NOMO-1 treated with dmso at 0.1 percent for 144 hours (cell line): ENCODE data around the gene IGSF21.

Source experiments
- DNase-seq: peaks from one replicate; lab custom pipeline; 2025; ENCODE audit not compliant: unreplicated experiment; lab: John Stamatoyannopoulos, UW

IGSF21 gene

DNA sequence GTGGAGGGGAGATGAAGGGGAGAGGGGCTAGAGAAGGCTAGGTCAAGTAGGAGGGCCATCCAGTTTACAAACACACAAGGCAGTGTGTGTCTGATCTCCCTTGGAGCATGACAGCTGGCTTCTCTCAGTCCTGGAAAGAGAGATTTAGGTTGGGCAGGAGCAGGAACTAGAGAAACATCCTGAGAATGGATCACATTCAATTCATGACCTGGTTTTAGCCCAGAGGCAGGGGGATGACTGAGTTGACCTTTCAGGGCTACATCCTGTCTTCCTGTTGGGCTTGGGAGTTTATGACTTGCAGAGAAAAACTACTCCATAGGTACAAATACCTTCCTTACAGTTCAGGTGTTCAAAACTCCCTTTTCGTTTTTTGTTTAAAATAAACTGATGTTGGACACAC, 97.0 kb downstream of the IGSF21 start:
- no peak for DNase-seq

DNA sequence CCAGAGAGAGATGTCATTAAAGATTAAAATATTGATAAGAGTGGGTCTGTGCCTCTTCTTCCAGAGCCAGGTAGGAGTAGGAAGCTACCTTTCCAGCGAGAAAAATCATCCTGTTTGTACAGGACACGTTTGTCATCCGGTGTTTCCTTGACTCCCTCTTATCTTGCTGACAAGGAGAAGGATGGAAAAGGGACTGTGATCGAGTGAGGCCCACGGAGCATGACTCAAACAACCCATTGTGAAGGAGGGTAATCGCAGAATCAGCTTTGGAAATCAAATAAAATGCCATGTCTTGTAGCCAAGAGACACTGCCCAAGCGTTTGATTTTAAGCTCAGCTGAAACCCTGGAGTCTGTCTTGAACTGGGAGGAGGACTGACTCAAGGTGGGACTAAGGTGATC, 97.7 kb downstream of the IGSF21 start:
- no peak for DNase-seq

DNA sequence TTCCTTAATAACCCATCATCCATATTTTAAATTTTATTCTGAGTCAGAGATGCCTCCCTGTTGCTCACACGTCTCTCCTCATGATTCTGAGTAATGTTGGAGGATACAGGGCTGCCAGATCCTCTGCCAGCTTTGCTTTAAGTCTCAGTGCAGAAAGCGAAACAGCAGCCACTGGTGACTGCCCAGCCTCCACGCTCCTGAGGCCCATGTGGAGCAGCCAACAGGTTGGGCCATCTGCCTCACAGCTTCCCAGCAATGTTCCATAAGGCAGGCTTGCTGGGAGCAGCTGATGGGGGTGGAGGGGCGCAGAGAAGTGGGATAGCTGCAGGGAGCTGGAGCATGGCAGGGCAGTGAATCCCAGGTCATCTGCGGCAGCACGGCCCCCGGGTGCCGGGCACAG, 104.2 kb downstream of the IGSF21 start:
- DNase-seq: no peak

DNA sequence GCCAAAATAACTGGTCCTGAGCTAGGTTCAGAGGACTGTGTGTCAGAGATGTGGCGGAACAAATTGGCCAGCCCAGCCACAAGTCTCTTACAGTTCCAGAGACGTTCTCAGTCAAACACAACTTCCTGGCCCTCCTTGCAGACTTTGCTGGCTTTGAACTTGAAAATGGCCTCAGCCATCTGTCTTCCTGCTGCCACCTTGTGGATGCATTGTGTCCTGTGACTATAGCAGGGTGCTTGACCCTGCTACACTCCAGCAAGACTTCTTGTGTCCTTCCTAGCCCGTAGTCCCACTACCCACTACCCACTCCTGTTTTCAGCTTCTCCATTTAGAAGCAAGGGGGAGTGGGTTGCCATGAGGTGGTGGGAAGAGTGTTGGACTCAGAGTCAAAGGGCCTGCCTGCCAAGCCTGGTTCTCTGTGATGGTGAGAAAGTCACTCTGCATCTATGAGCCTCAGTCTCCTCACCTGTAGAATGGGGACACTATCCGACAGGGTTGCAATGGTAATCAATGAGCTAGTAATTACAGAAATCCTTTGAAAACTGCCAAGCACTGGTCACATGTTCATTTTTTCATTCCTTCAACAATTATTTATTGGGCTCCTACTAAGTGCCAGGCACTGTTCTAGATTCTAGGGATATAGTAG, 109.9 kb downstream of the IGSF21 start:
- no peak for DNase-seq

DNA sequence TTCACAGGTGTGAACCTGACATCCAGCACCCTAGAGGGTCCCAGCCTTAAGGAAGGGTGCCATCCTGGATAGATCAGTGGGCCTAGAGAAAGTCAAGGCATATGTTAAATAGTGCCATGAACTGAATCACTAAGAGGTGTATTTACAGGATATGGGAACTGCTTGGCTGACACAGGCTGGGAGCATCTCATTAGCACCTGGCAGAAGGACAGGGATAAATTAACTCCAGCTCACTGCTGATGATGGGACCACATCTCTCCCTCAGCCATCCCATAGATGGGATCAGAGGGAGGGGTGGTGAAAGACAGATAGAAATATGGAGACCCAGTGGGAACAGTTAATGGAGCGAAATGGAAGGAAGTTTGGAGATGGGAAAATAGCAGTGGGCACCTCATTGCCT, 122.0 kb downstream of the IGSF21 start:
- no peak for DNase-seq

DNA sequence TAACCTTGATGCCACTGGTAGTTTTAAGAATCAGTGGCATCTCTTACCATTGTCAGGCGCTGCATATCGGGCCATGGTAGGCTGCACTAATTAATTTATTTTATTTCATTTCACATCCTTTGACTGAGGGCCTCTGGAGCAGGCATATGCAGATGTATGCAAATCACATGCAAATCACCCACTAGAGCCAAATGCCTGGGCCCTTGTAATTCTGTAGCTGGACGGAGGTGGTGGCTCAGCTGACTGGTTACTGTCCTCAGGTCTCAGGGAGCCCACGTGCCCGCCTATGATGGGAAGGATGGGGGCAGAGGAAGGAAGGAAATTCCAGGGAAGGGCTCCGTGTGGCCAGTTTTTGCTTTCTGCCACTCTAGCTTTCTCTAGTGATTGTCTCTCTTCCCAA, 122.7 kb downstream of the IGSF21 start:
- DNase-seq: no peak

DNA sequence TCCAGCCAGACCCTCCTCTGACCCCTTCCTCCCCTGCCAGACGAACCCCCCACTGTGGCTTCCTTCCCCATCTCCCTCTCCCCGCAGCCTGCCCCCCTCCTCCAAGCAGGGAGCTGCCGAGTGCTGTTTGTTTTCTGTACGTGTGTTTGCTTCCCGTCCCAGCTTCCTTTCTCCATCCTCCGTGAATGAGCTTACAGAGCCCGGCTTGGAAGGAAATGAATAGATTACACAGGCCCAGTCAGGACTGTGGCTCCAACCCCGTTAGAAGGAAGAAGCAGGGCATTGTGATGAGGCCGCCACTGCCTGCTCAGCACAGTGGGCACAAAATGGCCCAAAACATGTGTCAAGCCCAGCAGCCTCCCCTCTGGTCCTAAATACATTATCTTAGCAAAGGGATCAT, 123.2 kb downstream of the IGSF21 start:
- no peak for DNase-seq

DNA sequence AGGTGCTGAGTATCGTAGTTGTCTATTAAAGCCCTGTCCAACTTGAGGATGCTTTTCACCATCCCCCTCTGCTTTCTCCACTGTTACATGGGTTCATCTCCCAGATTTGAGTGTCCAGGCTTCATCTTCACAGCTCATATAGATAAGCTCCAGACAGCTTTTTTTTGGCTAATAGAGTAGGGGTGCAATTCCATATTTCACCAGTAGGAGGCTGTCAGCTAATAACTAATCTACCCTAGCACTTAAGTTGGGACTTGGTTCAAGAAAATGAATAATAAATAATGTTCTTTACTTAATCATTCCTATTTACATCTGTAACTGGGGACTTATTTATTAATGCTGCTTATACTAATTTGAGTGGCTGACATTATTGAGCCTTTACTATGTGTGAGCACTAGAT, 124.5 kb downstream of the IGSF21 start:
- no peak for DNase-seq

DNA sequence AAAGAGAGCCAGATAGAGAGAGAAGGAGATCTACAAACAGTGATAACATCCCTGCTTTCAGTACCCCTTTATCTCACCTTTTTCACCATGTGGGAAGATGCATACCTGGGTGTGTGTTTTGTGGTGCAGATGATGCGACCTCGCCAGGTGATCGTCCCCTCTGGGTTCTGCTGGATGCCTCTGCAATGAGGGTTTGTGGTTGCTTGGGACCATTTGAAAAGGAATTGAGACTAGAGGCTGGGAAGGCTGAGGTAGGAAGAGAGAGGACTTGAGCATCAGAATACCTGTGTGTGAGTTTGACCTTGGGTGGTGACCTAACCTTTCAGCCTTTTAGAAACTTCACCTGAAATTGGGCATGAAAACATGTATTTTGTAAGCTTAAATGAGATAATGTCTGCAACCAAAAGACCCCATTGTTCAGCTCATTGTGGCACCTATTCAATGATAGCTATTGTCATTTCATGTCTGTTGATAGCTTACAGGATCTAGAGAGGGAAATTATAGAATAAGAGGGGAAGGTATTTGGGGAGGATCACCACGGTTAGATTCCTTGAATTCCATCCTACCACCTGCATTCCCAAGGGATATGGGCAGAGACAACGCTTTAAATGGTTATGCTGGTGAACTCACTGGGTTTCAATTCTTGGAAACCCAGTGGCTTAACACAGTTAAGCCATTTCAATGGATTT, 125.7 kb downstream of the IGSF21 start:
- DNase-seq: no peak

DNA sequence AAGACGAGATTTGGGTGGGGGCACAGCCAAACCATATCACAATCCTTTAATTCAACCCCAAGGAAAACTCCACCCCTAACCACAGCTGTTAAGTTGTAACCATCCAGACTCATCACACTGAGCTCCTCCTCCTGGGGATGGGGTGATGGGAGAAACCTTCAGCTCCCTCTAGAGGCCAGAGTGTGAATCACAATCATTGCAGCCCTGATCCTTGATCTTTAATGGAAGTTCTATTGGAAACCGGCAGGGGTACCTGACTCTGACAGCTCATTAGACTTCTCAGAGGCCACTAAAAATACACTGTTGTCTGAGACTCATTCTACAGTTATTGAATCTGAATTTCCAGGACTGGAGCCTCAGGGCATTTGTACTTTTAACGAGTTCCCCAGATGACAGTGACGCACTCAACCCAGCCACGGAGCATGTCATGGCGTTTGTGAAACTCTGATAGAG, 127.2 kb downstream of the IGSF21 start:
- no peak for DNase-seq

DNA sequence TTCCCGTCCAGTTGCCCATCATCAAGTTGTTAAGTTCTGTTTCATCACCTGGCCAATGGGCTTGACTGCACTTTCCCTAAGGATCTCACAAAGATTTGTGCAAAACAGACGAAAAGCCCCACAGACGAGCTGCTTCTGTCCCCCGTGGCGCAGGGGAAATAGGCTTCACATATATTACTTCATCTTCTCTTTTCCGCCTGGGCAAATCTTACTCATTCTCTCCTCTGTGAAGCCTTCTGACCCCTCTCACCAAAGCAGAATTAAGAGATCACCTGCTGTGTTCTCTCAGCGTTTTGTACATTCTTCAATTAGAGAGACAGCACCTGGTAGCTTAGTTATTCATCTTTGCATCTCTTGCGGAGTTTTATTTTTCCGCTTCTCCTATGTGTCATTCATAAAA, 129.8 kb downstream of the IGSF21 start:
- DNase-seq: no peak

DNA sequence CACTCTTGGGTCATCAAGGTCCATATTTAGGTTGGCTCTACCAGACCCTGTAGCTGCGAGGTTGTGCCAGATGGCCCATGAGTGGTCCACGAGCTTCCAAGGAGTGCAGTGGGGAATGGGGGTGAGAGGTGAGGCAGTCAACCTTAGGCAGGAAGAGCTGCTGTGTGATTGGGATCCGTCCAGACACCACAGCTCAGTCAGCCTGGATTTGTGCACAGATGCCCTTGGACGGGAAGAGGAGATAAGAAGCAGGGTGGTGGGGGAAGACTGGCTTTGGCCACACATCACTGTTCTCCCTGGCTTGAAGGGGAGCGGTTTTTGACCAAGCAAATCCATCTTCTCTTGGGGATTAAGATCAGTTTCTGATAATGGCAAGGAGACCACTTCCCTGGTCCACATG, 130.6 kb downstream of the IGSF21 start:
- no peak for DNase-seq

DNA sequence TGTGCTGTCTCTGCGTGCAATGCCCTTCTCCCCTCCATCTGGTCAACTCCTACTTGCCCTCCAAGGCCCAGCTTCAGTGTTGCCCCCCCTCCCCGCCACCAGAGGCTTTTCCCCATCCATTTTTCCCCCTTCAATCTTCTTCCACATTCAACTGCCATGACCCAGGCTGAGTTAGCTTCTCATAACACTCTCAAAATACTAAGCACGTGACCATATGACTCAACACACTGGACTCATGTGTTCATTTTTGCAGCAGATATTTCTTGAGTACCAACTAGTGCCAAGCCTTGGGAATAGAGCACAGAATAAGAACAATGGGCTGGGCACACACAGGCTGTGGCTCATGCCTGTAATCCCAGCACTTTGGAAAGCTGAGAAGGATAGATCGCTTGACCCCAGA, 132.1 kb downstream of the IGSF21 start:
- no peak for DNase-seq

DNA sequence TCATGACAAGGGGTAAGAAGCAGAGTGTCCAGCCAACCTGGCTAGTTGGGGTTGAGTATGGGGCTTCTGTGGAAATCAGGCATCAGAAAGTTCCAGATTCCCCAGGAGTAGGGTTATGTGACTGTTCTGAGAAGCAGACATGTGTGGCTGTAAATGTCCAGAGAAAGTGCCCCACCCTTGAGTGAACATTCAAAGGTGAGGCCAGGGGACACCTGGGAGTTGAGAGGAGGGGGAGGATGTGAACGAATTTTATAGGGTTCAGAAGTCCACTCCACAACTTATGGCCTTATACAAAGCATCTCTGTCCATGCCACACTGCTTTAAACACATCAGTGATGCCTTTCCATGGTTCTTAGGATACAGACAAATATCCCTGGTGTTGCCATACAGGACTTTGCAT, 133.3 kb downstream of the IGSF21 start:
- DNase-seq: no peak

DNA sequence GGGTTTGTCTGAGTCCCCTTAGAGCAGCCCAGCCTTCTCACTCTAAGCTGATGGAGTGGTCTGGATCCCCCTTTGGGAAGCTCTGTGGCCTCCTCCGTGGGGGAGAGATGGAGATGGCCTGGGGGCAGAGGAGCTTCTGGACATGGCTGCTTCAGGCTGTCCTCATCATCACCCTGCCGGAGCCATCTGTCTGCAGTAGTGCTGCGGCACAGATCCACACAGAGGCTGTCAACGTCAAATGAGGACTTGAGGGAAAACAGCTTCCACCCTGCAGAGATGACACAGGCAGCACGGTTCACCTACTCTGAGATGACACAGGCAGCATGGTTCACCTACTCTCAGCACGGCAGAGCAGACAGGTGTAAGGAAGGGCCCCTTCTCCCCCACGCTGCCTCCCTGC, 134.3 kb downstream of the IGSF21 start:
- DNase-seq: no peak

DNA sequence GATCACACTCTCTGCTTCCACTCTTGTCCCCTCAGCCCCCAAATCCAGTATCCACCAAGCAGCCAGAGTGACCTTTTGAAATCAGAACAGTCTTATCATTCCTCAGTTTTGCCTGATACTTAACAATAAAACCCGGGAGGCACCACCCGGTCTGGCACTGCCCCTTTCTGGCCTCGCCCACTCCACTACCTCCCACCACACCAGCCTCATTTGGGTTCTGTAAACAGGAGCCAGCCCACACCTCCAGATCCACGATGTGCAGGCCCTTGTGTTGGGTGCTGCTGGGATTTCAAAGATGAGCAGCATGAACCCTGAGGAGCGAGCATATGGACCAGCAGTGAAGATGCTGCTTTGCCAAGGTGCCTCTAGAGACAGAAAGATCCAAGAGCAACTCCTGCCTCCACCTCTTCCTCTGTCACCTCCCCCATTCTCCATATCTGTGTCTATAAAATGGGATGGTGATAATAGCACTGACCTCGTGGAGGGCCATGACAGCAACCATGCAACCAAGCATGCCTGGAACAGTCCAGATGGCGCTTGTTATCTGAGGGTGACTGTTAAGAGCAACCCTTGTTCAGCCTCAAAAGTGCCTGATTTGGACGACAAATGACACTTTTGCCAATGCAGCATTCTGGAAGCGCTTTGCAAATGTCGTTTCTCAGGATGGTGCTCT, 136.0 kb downstream of the IGSF21 start:
- DNase-seq: no peak

DNA sequence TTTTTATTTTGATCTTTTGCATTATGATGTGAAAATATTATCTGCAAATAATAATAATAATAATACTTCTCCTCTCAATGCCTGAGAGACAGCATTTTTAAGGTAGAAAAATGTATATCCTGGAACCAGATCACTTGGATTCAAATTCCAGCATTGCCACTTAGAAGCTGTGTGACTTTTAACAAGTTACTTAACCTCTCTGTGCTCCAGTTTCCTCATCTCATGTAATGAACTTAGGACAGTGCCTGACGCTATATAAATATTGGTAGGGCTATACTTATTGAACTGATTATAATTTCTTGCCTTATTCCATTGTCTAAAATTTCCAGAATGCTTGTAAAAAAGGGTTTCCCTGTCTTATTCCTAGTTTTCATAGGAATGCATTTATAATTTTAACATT, 137.2 kb downstream of the IGSF21 start:
- no peak for DNase-seq

DNA sequence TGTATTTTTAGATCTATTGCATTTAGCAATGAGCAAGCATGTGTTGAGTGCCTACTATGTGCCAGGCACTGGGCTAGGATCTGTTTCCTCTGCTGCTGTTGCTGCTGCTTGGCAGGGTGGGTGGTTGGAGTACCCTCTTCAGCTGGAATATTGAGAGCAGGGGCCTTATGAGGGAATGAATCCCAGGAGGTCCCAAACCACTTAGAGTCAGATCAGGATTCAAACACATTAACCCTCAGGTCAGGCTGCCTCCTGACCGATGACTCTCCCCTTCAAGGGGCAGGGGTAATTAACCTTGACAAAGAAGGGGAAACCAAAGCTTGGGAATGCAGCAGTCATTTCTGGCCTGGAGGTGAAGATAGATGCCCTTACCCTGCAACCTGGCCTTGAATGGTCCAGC, 138.0 kb downstream of the IGSF21 start:
- no peak for DNase-seq

DNA sequence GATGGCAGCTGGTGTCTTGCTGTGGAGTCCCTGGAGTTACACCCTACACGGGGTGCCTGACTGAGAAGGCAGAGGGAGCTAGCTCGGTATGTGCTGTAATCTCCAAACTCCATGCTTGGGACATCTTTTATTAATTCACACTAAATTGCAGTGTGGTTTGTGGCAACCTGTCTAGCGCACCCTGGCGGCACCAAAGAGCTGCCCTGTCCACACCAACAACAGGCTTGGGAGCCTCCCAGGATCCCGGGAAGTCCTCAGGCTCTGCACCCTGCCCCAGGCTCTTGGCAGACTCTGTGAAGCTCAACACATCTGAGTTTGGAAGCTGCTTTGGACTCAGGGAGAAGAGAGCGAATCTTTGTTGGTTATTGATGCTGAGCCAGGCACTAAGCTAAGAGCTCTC, 138.9 kb downstream of the IGSF21 start:
- DNase-seq: no peak

DNA sequence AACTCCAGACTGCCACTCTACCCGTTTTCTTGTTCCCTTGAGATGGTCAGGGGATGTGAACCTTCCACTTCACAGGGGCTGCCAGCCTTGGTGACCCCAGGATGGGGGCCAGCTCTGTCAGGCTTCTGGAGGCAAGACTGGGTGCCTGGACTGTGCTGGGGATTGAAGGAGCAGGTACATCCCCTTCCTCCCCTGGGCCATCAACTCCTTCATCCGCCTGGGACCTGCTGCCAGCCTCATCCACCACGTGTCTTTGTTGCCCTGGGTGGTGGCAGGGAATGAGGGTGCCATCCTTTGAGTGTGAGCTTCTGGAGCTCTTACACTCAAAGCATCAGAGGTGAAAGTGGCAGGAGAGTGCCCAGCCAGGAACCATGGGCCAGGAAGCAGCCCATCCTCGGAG, 139.6 kb downstream of the IGSF21 start:
- no peak for DNase-seq

DNA sequence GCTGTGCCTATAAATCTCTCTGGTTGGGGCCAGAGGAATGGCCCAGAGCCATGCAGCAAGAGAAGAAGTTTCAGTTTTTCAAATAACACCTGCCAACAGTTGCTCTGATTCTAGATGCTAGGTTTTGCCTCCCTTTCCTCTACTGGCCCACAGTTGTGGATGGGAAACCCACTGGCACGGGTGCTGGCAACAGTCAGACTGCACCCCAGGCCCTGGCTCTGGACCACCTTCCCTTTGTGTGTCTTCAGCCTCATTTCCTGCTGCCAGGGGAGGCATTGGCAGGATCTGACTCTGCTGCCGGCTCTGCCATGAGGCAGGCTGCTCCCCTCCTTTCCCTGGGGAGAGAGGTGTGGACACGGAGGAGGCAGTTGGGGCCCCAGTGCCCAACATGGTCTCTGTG, 142.0 kb downstream of the IGSF21 start:
- no peak for DNase-seq

DNA sequence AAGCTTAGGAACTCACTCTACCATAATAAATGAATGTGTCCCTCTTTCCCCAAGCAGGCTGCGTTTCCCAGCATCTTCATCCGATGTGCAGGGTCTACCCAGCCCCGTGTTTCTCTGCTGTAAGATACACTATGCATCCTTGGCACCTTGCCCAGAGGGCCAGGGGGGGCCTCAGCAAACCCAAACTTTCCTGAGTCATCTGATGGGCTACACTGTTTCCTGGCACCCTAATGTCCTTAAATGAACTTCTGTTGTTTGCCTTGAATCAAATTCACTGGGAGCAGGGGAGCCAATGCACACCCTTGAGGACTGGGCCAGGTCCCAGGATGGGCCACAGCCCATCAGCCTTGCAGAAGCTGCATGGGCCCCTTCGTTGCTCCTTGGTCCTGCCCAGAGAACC, 145.5 kb downstream of the IGSF21 start:
- DNase-seq: no peak
